Fibroblast of the aortic adventitia (primary cell): ENCODE data around the gene MEX3A. TPM values are rescaled to one million over a fixed set of nuclear protein-coding genes. Genes with fewer than 3 reads are reported as not detected.

Experiments
- DNase-seq: peaks from one replicate; pipeline ENCODE4 v3.0.0-alpha.2; 2010; ENCODE audit warnings: low read depth
- H3K4me3 ChIP-seq: 2 replicates; pipeline ENCODE4 v1.5.1; 2011; ENCODE audit warnings: low read depth, mild to moderate bottlenecking, control low read depth, low read length, moderate library complexity
- total RNA-seq: library from RNA; depleted of rRNA; stranded (reverse); fragments of >200 nt; gene quantifications from 2 replicates; pipeline ENCODE4 v1.2.3, GENCODE V29; 2012; ENCODE audit warnings: low replicate concordance
- TF ChIP-seq, protein P1 (sequence below): IDR thresholded peaks from 2 replicates; pipeline ENCODE4 v1.5.1; 2011; ENCODE audit warnings: mild to moderate bottlenecking, low read length, control low read depth, inconsistent platforms; ENCODE audit not compliant: insufficient read depth

The MEX3A gene
- total RNA-seq, 1 donor, result 0.90 TPM

DNA sequence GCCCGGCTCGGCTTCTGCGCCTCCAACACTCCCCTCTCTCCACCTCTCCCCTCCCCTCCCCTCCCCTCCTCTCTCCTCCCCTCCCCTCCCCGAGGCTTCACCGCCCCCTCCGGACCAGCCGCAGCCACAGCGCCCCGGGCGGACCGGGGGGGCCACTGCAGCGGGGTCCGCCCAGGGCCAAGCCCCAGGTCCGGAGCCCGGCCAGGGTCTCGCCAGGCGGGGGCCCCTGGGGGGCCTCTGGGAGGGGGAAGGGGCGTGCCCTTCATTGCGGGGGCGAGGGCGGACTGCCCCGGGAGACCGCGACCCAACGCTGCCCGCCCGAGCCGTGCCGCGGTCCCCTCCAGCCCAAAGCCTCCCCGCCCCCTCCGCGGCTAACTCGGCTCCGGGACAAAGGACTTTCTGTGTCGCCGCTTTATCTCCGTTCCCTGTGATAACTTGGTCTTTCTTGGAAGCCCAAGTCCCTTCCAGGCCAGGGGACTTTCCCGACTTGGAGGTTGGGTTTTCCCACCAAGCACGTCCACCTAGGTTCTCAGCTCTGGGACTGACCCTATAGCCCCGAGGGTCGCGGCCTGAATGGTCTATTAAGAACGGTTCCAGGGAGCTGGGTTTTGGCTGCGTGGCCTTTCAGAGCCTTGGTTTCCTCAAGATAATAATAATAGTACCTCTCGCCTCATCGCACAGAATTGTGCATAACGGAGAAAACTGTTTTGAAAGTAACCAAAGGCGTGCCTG is 28.3 kb downstream of the MEX3A start, which contains the start of gene UBQLN4:
Gene UBQLN4 (minus strand): TSS at position 31 of the 732 bp plus-strand sequence. CDS start 97 bp downstream, outside the sequence.
- H3K4me3 ChIP-seq, result peak within 1 kb of the TSS; percentile 82
- DNase-seq, result peak; percentile 81

DNA sequence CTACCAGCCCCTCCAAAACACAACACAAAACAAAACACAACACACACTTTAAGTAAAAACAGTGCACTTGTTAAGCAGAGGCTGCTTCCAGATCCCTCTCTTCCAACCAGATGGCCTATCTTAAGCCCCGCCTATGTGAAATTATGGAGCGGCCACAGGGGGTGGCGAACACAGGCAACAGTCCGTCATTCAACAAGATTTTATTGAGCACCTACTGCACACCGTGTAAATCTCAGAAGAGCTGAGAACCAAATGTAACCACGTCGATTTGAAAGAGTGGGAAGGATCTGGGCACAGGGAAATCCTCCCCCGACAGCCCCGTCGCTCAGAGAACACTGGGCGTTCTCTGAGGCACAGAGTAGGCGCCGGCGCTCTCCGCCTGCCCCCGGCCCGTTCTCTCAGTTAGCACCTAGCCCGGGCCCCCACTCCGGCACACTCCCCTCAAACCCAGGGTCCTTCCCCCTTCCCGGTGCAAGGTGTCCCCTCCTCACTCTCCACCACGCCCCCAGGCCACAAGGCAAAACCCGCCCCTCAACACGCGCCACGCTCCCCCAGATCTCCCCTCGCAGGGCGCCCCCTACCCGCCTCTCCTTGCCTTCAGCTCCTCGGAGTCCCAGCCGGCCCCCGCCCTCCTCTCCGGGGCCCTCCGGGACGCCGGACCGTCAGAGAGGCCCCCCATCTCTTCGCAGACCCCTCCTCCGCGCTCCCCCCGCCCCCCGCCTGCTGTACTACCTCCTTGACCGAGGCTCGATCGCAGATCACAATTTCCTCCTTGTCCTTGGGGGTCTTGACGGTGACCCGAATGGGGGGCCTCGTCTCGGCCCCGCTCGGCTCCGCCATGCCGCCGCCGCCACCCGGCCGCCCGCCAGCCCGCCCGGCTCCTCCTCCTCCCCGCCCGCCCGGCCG is 29.1 kb downstream of the MEX3A start:
- DNase-seq, result peak; percentile 69
- TF ChIP-seq, protein P1, sequence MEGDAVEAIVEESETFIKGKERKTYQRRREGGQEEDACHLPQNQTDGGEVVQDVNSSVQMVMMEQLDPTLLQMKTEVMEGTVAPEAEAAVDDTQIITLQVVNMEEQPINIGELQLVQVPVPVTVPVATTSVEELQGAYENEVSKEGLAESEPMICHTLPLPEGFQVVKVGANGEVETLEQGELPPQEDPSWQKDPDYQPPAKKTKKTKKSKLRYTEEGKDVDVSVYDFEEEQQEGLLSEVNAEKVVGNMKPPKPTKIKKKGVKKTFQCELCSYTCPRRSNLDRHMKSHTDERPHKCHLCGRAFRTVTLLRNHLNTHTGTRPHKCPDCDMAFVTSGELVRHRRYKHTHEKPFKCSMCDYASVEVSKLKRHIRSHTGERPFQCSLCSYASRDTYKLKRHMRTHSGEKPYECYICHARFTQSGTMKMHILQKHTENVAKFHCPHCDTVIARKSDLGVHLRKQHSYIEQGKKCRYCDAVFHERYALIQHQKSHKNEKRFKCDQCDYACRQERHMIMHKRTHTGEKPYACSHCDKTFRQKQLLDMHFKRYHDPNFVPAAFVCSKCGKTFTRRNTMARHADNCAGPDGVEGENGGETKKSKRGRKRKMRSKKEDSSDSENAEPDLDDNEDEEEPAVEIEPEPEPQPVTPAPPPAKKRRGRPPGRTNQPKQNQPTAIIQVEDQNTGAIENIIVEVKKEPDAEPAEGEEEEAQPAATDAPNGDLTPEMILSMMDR, result peak; percentile 33
- peak overlapping the region; percentile 82 for H3K4me3 ChIP-seq

More for the DNA sequence above, 28.3 kb downstream of the MEX3A start, which contains the start of gene UBQLN4:
- TF ChIP-seq, protein P1, result peak; percentile 53

DNA sequence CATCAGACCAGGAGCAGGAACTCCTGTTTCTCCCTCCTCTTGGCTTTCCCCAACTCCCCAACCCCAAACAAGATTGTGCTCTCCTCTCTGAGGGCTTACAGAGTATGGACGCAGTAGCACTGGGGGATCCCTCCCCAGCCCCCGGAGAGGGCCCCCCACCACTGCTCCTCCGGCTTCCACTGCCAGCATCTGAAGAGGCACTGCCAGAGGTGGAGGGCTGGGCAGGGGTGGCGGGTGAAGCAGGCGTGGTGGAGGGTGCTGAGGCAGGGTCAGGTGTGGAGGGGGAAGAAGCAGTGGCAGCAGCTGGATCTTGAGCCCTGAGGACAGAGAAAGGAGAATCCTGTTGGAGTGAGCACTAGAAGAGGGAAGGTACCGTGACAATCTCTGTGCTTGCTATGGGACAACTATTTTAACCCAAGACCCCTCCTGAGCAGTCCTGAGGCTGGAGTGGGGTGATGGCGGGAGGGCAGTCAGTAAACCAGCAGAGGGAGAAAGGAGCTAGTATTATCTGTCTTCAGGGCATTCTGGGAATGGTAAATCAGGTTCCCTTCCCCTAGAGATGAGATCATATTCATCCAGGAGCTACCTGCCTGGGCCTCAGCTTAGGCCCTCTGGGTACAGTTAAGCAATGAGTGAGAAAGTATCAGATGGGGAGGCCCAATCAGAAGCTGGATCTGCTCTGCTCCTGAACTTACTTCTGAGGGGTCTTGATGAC is 31.1 kb downstream of the MEX3A start:
- TF ChIP-seq, protein P1, result no peak
- no peak for DNase-seq
- no peak overlapping the region for H3K4me3 ChIP-seq

DNA sequence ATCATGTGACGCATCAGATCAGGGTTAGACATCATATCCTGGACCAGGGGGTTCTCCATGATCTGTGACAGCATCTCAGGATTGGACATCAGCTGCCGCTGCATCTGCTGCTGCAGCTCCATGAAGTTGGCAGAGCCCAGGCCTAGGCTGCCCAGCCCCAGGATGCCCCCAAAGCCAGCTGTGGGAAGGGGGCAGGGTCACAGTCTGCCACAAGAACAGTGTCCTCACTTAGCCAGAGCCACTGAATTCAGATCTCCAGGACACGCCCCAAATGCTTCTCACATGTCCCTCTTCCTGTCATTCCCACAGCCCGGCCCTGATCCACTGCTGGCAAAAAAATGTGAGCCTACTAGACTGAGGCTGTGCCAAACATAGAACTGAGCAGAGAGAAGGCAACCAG is 31.9 kb downstream of the MEX3A start:
- TF ChIP-seq, protein P1, result no peak
- DNase-seq, result no peak
- no peak overlapping the region for H3K4me3 ChIP-seq

DNA sequence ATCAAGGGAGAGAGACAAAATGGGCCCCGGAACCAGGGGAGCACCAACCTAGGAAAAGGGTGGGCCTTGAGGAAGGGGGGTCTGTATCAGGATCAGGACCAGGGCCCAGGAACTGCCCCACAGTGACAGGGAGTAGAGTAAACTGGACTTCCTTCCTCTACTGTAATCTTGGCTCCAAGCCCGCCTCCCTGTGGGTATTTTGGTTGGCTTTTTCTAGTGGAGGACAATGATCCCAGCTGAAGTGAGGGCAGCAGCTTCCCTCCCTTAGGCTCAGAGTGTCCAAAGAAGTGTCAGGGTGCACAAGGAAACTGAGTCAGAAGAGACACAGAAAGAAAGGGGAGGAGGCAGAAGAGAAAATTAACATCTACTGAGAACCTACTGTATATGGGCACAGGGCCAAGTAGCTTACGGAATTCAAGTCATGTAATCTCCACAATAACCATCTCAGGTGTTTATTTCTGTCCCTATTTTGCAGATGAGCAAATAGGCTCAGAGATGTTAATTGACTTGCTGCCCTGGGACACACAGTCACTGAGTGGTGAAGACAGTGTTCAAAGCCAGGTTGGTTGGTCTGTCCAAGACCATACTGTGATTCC is 33.5 kb downstream of the MEX3A start:
- TF ChIP-seq, protein P1, result no peak
- no peak overlapping the region for H3K4me3 ChIP-seq
- DNase-seq, result no peak

DNA sequence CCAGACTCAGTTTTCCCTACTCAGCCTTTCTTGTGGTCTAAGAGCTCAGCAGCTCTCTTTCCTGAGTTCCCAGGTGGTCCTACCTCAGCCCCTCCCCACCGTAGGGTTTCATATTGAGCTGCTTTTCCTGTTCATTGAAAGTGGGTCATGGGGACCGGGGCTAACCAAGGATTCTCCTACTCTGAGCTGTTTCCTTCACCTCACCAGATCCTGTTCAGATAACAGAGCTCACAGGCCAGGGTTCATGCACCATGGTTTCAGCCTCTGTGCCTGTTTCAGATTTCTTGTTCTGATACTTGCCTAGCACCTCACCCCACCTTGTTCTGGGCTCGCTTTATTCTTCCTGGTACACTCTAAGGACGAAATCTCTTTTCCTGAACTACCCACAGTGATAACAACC is 37.2 kb downstream of the MEX3A start:
- TF ChIP-seq, protein P1, result no peak
- H3K4me3 ChIP-seq, result no peak overlapping the region
- DNase-seq, result no peak
